GM23338 (cell line): ENCODE data around the gene RSRC2. TPM values are rescaled to one million over a fixed set of nuclear protein-coding genes. Genes with fewer than 3 reads are reported as not detected.

Source experiments
- ATAC-seq: fragments of 200-7000 bp; cut with Tn5 transposase; 3 replicates; pipeline ENCODE4 v1.9.1; 2020
- DNase-seq: peaks from one replicate; pipeline ENCODE4 v3.0.0-alpha.2; 2015; ENCODE audit warnings: low spot score
- H2AFZ ChIP-seq: fragments of 200-600 bp; sonication (generic); 2 replicates; pipeline ENCODE4 v1.8.0; 2016; ENCODE audit warnings: antibody characterized with exemption, mild to moderate bottlenecking, moderate library complexity
- H3F3A ChIP-seq: fragments of 200-600 bp; sonication (generic); replicated peaks from 2 replicates; pipeline ENCODE4 v1.8.0; 2017; ENCODE audit warnings: antibody characterized with exemption, mixed run types, low read depth
- H3K27ac ChIP-seq: fragments of 200-600 bp; sonication (generic); 2 replicates; pipeline ENCODE4 v1.6.1; 2016; ENCODE audit warnings: low read depth
- H3K27me3 ChIP-seq: fragments of 200-600 bp; sonication (generic); 2 replicates; pipeline ENCODE4 v1.8.0; 2016; ENCODE audit warnings: mild to moderate bottlenecking, mixed run types, moderate library complexity; ENCODE audit not compliant: insufficient read depth
- H3K36me3 ChIP-seq: fragments of 200-600 bp; sonication (generic); 2 replicates; pipeline ENCODE4 v1.8.0; 2016; ENCODE audit warnings: mild to moderate bottlenecking; ENCODE audit not compliant: insufficient read depth
- H3K4me1 ChIP-seq: fragments of 200-600 bp; sonication (generic); 2 replicates; pipeline ENCODE4 v1.8.0; 2016; ENCODE audit warnings: mild to moderate bottlenecking, moderate library complexity; ENCODE audit not compliant: insufficient read depth
- H3K4me2 ChIP-seq: fragments of 200-600 bp; sonication (generic); 2 replicates; pipeline ENCODE4 v1.7.1; 2017; ENCODE audit warnings: mixed run types
- H3K4me3 ChIP-seq: fragments of 200-600 bp; sonication (generic); 2 replicates; pipeline ENCODE4 v1.6.1; 2016; ENCODE audit warnings: mixed run types
- H3K79me2 ChIP-seq: fragments of 200-600 bp; sonication (generic); replicated peaks from 2 replicates; pipeline ENCODE4 v1.8.0; 2017; ENCODE audit warnings: mild to moderate bottlenecking; ENCODE audit not compliant: insufficient read depth
- H3K9me2 ChIP-seq: fragments of 200-600 bp; sonication (generic); 2 replicates; pipeline ENCODE4 v1.8.0; 2017; ENCODE audit not compliant: insufficient read depth
- H4K20me1 ChIP-seq: fragments of 200-600 bp; sonication (generic); replicated peaks from 2 replicates; pipeline ENCODE4 v1.8.0; 2017; ENCODE audit warnings: mild to moderate bottlenecking; ENCODE audit not compliant: insufficient read depth
- H3K27ac Mint-ChIP-seq: 2 replicates; pipeline ENCODE4 v1.8.0; 2020; ENCODE audit warnings: inconsistent platforms, mild to moderate bottlenecking, moderate library complexity, mixed read lengths
- H3K27me3 Mint-ChIP-seq: 3 replicates; pipeline ENCODE4 v1.8.0; 2022; ENCODE audit warnings: low read depth, mild to moderate bottlenecking, moderate library complexity, mixed read lengths, inconsistent platforms; ENCODE audit not compliant: insufficient read depth, poor library complexity
- H3K36me3 Mint-ChIP-seq: 3 replicates; pipeline ENCODE4 v1.8.0; 2021; ENCODE audit warnings: low read depth, mild to moderate bottlenecking, inconsistent platforms, moderate library complexity, mixed read lengths
- H3K4me1 Mint-ChIP-seq: 3 replicates; pipeline ENCODE4 v1.8.0; 2020; ENCODE audit warnings: mild to moderate bottlenecking, inconsistent platforms, mixed read lengths
- H3K4me3 Mint-ChIP-seq: 3 replicates; pipeline ENCODE4 v1.8.0; 2021; ENCODE audit warnings: moderate library complexity, mild to moderate bottlenecking, inconsistent platforms, mixed read lengths
- H3K9me3 Mint-ChIP-seq: 3 replicates; pipeline ENCODE4 v1.8.0; 2020; ENCODE audit warnings: moderate library complexity, mild to moderate bottlenecking, inconsistent platforms, mixed read lengths
- CREB1 ChIP-seq: fragments of 250-450 bp; sonication (Bioruptor Pico); IDR thresholded peaks from 2 replicates; pipeline ENCODE4 v1.5.0; 2020; ENCODE audit warnings: low read depth, mild to moderate bottlenecking, moderate library complexity
- JUNB ChIP-seq: IDR thresholded peaks from one replicate; pipeline ENCODE4 v1.6.1; 2016; ENCODE audit warnings: antibody characterized with exemption; ENCODE audit not compliant: unreplicated experiment
- NANOG ChIP-seq: IDR thresholded peaks from 2 replicates; pipeline ENCODE4 v1.6.1; 2016; ENCODE audit warnings: antibody characterized with exemption, borderline replicate concordance
- POLR2AphosphoS5 ChIP-seq: IDR thresholded peaks from 2 replicates; pipeline ENCODE4 v1.6.1; 2016; ENCODE audit warnings: antibody characterized with exemption, low read depth
- REST ChIP-seq: IDR thresholded peaks from one replicate; pipeline ENCODE4 v1.6.1; 2018; ENCODE audit warnings: antibody characterized with exemption; ENCODE audit not compliant: unreplicated experiment
- ZNF114 ChIP-seq: fragments of 250-450 bp; sonication (Bioruptor Pico); IDR thresholded peaks from 2 replicates; pipeline ENCODE4 v1.5.0; 2020; ENCODE audit warnings: mild to moderate bottlenecking, moderate library complexity
- polyA plus RNA-seq: library from polyadenylated mRNA; unstranded; fragments of >200 nt; fragmentation: Nextera tagmentation; extraction: Ambion mirVana; gene quantifications from 2 replicates; pipeline ENCODE4 v1.2.1, GENCODE V29; 2016
- total RNA-seq: library from RNA; depleted of rRNA; stranded (reverse); fragments of >200 nt; shearing (Covaris generic); gene quantifications from 2 replicates; pipeline ENCODE4 v1.2.3, GENCODE V29; 2014
- TF ChIP-seq, protein P1 (sequence below): IDR thresholded peaks from 2 replicates; pipeline ENCODE4 v1.6.1; 2016; ENCODE audit warnings: antibody characterized with exemption

RSRC2 gene
- total and polyA plus RNA-seq, 2 experiments from 2014 or later, result 76.3 to 184 TPM

DNA sequence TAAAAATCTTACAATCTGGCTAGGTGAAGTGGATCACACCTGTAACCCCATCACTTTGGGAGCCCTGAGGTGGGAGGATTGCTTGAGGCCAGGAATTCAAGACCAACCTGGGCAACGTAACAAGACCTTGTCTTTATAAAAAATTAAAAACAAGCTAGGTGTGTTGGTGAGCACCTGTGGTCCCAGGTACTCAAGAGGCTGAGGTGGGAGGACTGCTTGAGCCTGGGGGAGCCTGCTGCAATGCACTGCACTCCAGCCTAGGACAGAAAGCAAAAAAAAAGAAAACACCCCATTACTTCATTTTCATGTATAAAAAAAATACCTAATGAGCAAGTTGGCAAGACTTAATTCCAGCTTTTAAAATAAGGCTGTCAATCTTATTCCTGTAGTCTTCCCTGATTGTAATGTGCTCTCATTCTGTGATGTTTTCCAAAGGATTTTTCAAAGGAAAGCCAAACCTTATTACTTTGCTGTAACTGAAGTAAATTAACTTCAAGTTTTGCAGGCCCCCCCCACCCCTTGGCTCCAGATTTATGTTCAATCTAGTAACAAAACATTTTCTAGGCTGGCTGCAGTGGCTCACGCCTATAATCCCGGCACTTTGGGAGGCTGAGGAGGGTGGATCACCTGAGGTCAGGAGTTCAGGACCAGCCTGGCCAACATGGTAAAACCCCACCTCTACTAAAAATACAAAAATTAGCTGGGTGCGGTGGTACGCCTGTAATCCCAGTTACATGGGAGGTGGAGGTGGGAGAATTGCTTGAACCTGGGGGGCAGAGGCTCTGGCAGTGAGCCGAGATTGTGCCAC, 22.7 kb downstream of the RSRC2 start:
- peaks cover 22% of the 10 kb centered on the region for H3K79me2 ChIP-seq
- no peak for DNase-seq
- peaks cover 49% of the 10 kb centered on the region for H3F3A ChIP-seq
- Mint-ChIP-seq H3K4me1 (peaks cover 14% of the 10 kb centered on the region), H3K9me3 (no peaks in the 10 kb centered on the region), H3K36me3 (peaks cover 76% of the 10 kb centered on the region), H3K27me3 (peaks cover 13% of the 10 kb centered on the region), H3K4me3 (no peak overlapping the region), H3K27ac (0 out of 2 replicates have a peak overlapping the region, but pooled peaks have one; percentile 36)
- no peaks in the 10 kb centered on the region; the same call in 1 of the 2 replicates for H3K4me1 ChIP-seq
- H3K36me3 ChIP-seq, result peaks cover 54% of the 10 kb centered on the region
- H3K4me2 ChIP-seq, result no peak overlapping the region
- no peak for ATAC-seq
- peak overlapping the region; percentile 47 for H3K27ac ChIP-seq
- no peak overlapping the region for H2AFZ ChIP-seq
- H3K4me3 ChIP-seq, result no peak overlapping the region
- peaks cover 15% of the 10 kb centered on the region for H4K20me1 ChIP-seq
- TF ChIP-seq, protein P1, sequence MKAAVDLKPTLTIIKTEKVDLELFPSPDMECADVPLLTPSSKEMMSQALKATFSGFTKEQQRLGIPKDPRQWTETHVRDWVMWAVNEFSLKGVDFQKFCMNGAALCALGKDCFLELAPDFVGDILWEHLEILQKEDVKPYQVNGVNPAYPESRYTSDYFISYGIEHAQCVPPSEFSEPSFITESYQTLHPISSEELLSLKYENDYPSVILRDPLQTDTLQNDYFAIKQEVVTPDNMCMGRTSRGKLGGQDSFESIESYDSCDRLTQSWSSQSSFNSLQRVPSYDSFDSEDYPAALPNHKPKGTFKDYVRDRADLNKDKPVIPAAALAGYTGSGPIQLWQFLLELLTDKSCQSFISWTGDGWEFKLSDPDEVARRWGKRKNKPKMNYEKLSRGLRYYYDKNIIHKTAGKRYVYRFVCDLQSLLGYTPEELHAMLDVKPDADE, result no peak
- no peak for TF ChIP-seq NANOG
- no peaks in the 10 kb centered on the region for H3K27me3 ChIP-seq
- no peaks in the 10 kb centered on the region for H3K9me2 ChIP-seq

- peak overlapping the region; percentile 47; the same call in 1 of the 2 replicates for H3K27ac ChIP-seq
- peaks cover 47% of the 10 kb centered on the region for H3K36me3 ChIP-seq
- peaks cover 20% of the 10 kb centered on the region for H3K4me1 Mint-ChIP-seq
- DNase-seq (no peak), ATAC-seq (no peak)
- H3K9me2 ChIP-seq, result no peaks in the 10 kb centered on the region
- H3K4me3 ChIP-seq, result no peak overlapping the region
- peaks cover 43% of the 10 kb centered on the region for H3F3A ChIP-seq
- no peak overlapping the region for H3K4me2 ChIP-seq
- H3K27me3 Mint-ChIP-seq, result peaks cover 13% of the 10 kb centered on the region
- H3K79me2 ChIP-seq, result peaks cover 23% of the 10 kb centered on the region
- no peak overlapping the region for H3K4me3 Mint-ChIP-seq
- no peak overlapping the region for H3K27ac Mint-ChIP-seq
- H3K9me3 Mint-ChIP-seq, result no peaks in the 10 kb centered on the region
- H3K36me3 Mint-ChIP-seq, result peaks cover 75% of the 10 kb centered on the region
- peaks cover 5% of the 10 kb centered on the region for H3K4me1 ChIP-seq
- peaks cover 9% of the 10 kb centered on the region for H4K20me1 ChIP-seq
- no peak overlapping the region for H2AFZ ChIP-seq
- no peaks in the 10 kb centered on the region for H3K27me3 ChIP-seq
- TF ChIP-seq POLR2AphosphoS5 (0 out of 2 replicates have a peak, but pooled peaks have one; percentile 16), ZNF114 (CRISPR knock-in tag) (no peak)
Observed at GRCh38 chr12:122503147-122503751, 23.5 kb downstream of the RSRC2 start.

GRCh38 chr12:122501489-122501989, 25.2 kb downstream of the RSRC2 start:
- H3K4me2 ChIP-seq, result peak overlapping the region; percentile 48
- Mint-ChIP-seq H3K9me3 (no peaks in the 10 kb centered on the region), H3K4me1 (peaks cover 20% of the 10 kb centered on the region), H3K27me3 (peaks cover 13% of the 10 kb centered on the region), H3K36me3 (peaks cover 69% of the 10 kb centered on the region), H3K4me3 (peak overlapping the region; percentile 98; the same call in 2 of the 3 replicates), H3K27ac (peak overlapping the region; percentile 99)
- no peaks in the 10 kb centered on the region for H3K27me3 ChIP-seq
- peak overlapping the region; percentile 85 for H3K27ac ChIP-seq
- DNase-seq, result no peak
- peak overlapping the region; percentile 78; the same call in 1 of the 2 replicates for H3K4me3 ChIP-seq
- no peak overlapping the region for H2AFZ ChIP-seq
- H3K4me1 ChIP-seq, result peaks cover 5% of the 10 kb centered on the region
- no peaks in the 10 kb centered on the region; the same call in none of the 2 replicates for H4K20me1 ChIP-seq
- no peaks in the 10 kb centered on the region for H3K9me2 ChIP-seq
- peaks cover 33% of the 10 kb centered on the region for H3F3A ChIP-seq
- H3K36me3 ChIP-seq, result peaks cover 34% of the 10 kb centered on the region
- H3K79me2 ChIP-seq, result peaks cover 35% of the 10 kb centered on the region
- no peak for ATAC-seq
- TF ChIP-seq CREB1 (CRISPR knock-in tag) (no peak), JUNB (no peak), REST (no peak)
